IMR-90 (cell line): ENCODE results near the gene LTBP2. TPM values are rescaled to one million over a fixed set of nuclear protein-coding genes. Genes with fewer than 3 reads are reported as not detected.

ENCODE experiments used
- ATAC-seq: fragments of 200-7000 bp; cut with Tn5 transposase; 2 replicates; pipeline ENCODE4 v1.9.1; 2020; ENCODE audit warnings: low read depth, mild to moderate bottlenecking, moderate library complexity
- BruUV-seq: library from RNA; stranded (reverse); fragments of 400-500 nt; replicated peaks from 2 replicates; lab custom pipeline; 2021; lab: Mats Ljungman, UMichigan
- CTCF ChIA-PET: fragments of 300-600 bp; formaldehyde crosslinking; extraction: SDS; loops from one replicate; lab custom pipeline; 2021; ENCODE audit warnings: antibody characterized with exemption; lab: Yijun Ruan, JAX
- POLR2A ChIA-PET: fragments of 300-600 bp; sonication (Branson Sonifier 250); formaldehyde crosslinking; loops from one replicate; lab custom pipeline; 2022; ENCODE audit warnings: antibody characterized with exemption; ENCODE audit not compliant: unreplicated experiment; lab: Charles Lee
- DNase-seq: peaks from one replicate; pipeline ENCODE4 v3.0.0; 2013
- H2AFZ ChIP-seq: replicated peaks from 2 replicates; pipeline ENCODE3; 2013; ENCODE audit warnings: low read length, mild to moderate bottlenecking; ENCODE audit not compliant: poor library complexity
- H2AK5ac ChIP-seq: 2 replicates; pipeline ENCODE4 v1.6.1; 2013; ENCODE audit warnings: low read depth, low read length, inconsistent platforms
- H2AK9ac ChIP-seq: replicated peaks from 2 replicates; pipeline ENCODE3; 2013; ENCODE audit warnings: mild to moderate bottlenecking, low read depth, low read length, moderate library complexity; ENCODE audit not compliant: poor library complexity
- H2BK120ac ChIP-seq: 2 replicates; pipeline ENCODE4 v1.6.1; 2013; ENCODE audit warnings: low read depth, low read length, inconsistent platforms
- H2BK15ac ChIP-seq: 3 replicates; pipeline ENCODE4 v1.6.1; 2013; ENCODE audit warnings: low read depth, low read length, inconsistent platforms
- H2BK20ac ChIP-seq: 2 replicates; pipeline ENCODE4 v1.6.1; 2013; ENCODE audit warnings: low read depth, mild to moderate bottlenecking, inconsistent platforms, low read length, moderate library complexity
- H2BK5ac ChIP-seq: 2 replicates; pipeline ENCODE4 v1.6.1; 2013; ENCODE audit warnings: mild to moderate bottlenecking, low read depth, low read length, inconsistent platforms; ENCODE audit not compliant: poor library complexity, severe bottlenecking
- H3K14ac ChIP-seq: replicated peaks from 2 replicates; pipeline ENCODE4 v1.6.1; 2013; ENCODE audit warnings: low read depth, low read length, inconsistent platforms
- H3K18ac ChIP-seq: 2 replicates; pipeline ENCODE4 v1.6.1; 2013; ENCODE audit warnings: low read depth, low read length, control low read depth
- H3K23ac ChIP-seq: 2 replicates; pipeline ENCODE4 v1.6.1; 2013; ENCODE audit warnings: low read depth, low read length, inconsistent platforms
- H3K27ac ChIP-seq: 2 replicates; pipeline ENCODE4 v1.5.1; 2013; ENCODE audit warnings: mild to moderate bottlenecking, control low read depth, low read length; ENCODE audit not compliant: insufficient read depth
- H3K27me3 ChIP-seq: 2 replicates; pipeline ENCODE4 v1.6.1; 2013; ENCODE audit warnings: low read length; ENCODE audit not compliant: control insufficient read depth, insufficient read depth
- H3K36me3 ChIP-seq: 2 replicates; pipeline ENCODE4 v1.6.1; 2013; ENCODE audit warnings: low read length, mixed read lengths; ENCODE audit not compliant: control insufficient read depth, insufficient read depth
- H3K4ac ChIP-seq: 2 replicates; pipeline ENCODE4 v1.6.1; 2013; ENCODE audit warnings: low read depth, low read length, inconsistent platforms
- H3K4me1 ChIP-seq: 2 replicates; pipeline ENCODE4 v1.6.1; 2013; ENCODE audit warnings: low read length, mixed read lengths; ENCODE audit not compliant: control insufficient read depth, insufficient read depth
- H3K4me2 ChIP-seq: 2 replicates; pipeline ENCODE4 v1.6.1; 2013; ENCODE audit warnings: low read depth, mild to moderate bottlenecking, control low read depth, low read length, moderate library complexity
- H3K4me3 ChIP-seq: 2 replicates; pipeline ENCODE4 v1.5.1; 2013; ENCODE audit warnings: low read depth, mild to moderate bottlenecking, control low read depth, low read length, moderate library complexity; ENCODE audit not compliant: insufficient read depth
- H3K56ac ChIP-seq: 2 replicates; pipeline ENCODE4 v1.6.1; 2013; ENCODE audit warnings: low read length, inconsistent platforms; ENCODE audit not compliant: insufficient read depth; ENCODE audit errors: extremely low read depth
- H3K79me1 ChIP-seq, 2 experiments: 2 replicates each; pipeline ENCODE4 v1.6.1; 2013; ENCODE audit warnings: low read length in 2 of 2, inconsistent platforms in 1 of 2, low read depth in 1 of 2
- H3K9ac ChIP-seq: 2 replicates; pipeline ENCODE4 v1.6.1; 2013; ENCODE audit warnings: low read depth, low read length, control low read depth
- H3K9me1 ChIP-seq: 2 replicates; pipeline ENCODE4 v1.6.1; 2013; ENCODE audit warnings: low read length, inconsistent platforms; ENCODE audit not compliant: insufficient read depth
- H3K9me3 ChIP-seq: 2 replicates; pipeline ENCODE4 v1.6.1; 2013; ENCODE audit warnings: low read length; ENCODE audit not compliant: control insufficient read depth, insufficient read depth
- H4K20me1 ChIP-seq: 2 replicates; pipeline ENCODE4 v1.6.1; 2013; ENCODE audit warnings: low read length, inconsistent platforms; ENCODE audit not compliant: insufficient read depth
- H4K5ac ChIP-seq: 2 replicates; pipeline ENCODE4 v1.6.1; 2013; ENCODE audit warnings: mild to moderate bottlenecking, low read depth, low read length, control low read depth
- H4K8ac ChIP-seq, 2 experiments: 2 replicates each; pipeline ENCODE4 v1.6.1; 2013; ENCODE audit warnings: low read depth in 2 of 2, low read length in 2 of 2, control low read depth in 1 of 2, inconsistent platforms in 1 of 2
- H4K91ac ChIP-seq: 2 replicates; pipeline ENCODE4 v1.6.1; 2013; ENCODE audit warnings: low read depth, low read length, inconsistent platforms; ENCODE audit not compliant: insufficient read depth
- MAFK ChIP-seq: IDR thresholded peaks from 2 replicates; pipeline ENCODE4 v1.6.1; 2012; ENCODE audit warnings: low read depth, low read length, improper control_type of control experiment
- RFX5 ChIP-seq: IDR thresholded peaks from 2 replicates; pipeline ENCODE4 v1.8.0; 2012; ENCODE audit warnings: low read depth, mild to moderate bottlenecking, low read length, moderate library complexity
- WGBS, 2 experiments: methylation state at CpG; one replicate each; pipeline versions ENCODE4 v1.1.5 to v1.1.7; 2013; ENCODE audit warnings: missing lambda C conversion rate in 2 of 2; ENCODE audit not compliant: insufficient read length in 1 of 2; ENCODE audit errors: extremely low coverage in 2 of 2; 5-methylcytosine and 5-hydroxymethylcytosine counted together
- dilution Hi-C: fragments of 300-500 bp; cut with HindIII; formaldehyde crosslinking; loops from one replicate; pipeline ENCODE4 v1.14.3; 2018; ENCODE audit warnings: low sequenced_read_pairs; ENCODE audit not compliant: unreplicated experiment
- in situ Hi-C: fragments of 300-500 bp; cut with MboI; formaldehyde crosslinking; loops from 3 replicates; pipeline ENCODE4 v1.14.3; 2019; ENCODE audit warnings: low sequenced_read_pairs, inconsistent platforms, mixed read lengths
- intact Hi-C: fragments of 100-400 bp; cut with micrococcal nuclease; formaldehyde crosslinking; loops from 2 replicates; pipeline ENCODE4 v1.10.0; 2022
- polyA plus RNA-seq, 3 experiments: library from polyadenylated mRNA; depleted of rRNA; stranded (reverse); fragments of >200 nt; gene quantifications; 2 replicates each; pipeline ENCODE4 v1.2.3, GENCODE V29; 2012; ENCODE audit warnings: low replicate concordance in 1 of 3
- total RNA-seq: library from RNA; depleted of rRNA; stranded (reverse); fragments of >200 nt; gene quantifications from 2 replicates; pipeline ENCODE4 v1.2.3, GENCODE V29; 2012

LTBP2 gene
- total and polyA plus RNA-seq, 2 of the 4 experiments (the other 2 are of a cell fraction), result 23.8 to 79.3 TPM

DNA sequence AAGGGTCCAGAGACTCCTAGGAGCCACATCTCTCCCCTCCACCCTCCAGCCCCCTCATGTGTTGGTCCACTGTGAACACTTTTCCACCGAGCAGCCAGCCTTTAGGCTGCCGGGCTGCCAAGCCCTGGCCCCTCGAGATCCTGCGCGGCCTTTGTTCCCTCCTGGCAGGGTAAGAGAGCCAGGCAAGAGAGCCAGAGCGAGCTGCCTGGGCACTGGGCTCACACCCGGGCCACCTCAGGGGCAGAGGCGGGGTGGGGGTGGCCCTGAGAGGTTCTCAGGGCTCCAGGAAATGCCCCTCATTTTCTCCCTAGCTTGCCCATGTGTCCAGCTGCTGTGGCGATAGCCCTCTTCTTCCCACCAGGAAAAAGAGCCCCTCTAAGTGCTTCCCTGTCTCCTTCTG lies 44.8 kb downstream of the LTBP2 start:
- Histone ChIP-seq H2BK15ac (0 out of 3 replicates have a peak overlapping the region, but pooled peaks have one; percentile 77), H3K4me2 (no peak overlapping the region), H2BK5ac (peak overlapping the region; percentile 48), H3K9me1 (peaks cover 49% of the 10 kb centered on the region), H3K56ac (no peak overlapping the region), H3K9me3 (no peaks in the 10 kb centered on the region), H3K27ac (peak overlapping the region; percentile 28; the same call in 1 of the 2 replicates), H3K79me1 (peaks cover 14 to 76% of the 10 kb centered on the region in 2 experiments), H3K4ac (peak overlapping the region; percentile 89), H2AK9ac (peak overlapping the region; percentile 44), H3K4me3 (no peak overlapping the region), H3K4me1 (peaks cover 41% of the 10 kb centered on the region), H2AFZ (no peak overlapping the region), H3K9ac (no peak overlapping the region), H4K20me1 (no peaks in the 10 kb centered on the region; the same call in 1 of the 2 replicates), H4K8ac (peak overlapping the region in 1 of 2 experiments; percentile 68; a peak in 2 of 4 replicates), H2BK20ac (peak overlapping the region; percentile 38; the same call in 1 of the 2 replicates), H3K27me3 (no peaks in the 10 kb centered on the region), H2BK120ac (peak overlapping the region; percentile 87), H3K23ac (0 out of 2 replicates have a peak overlapping the region, but pooled peaks have one; percentile 72), H3K14ac (peak overlapping the region; percentile 72; the same call in 1 of the 2 replicates), H4K91ac (peak overlapping the region; percentile 50), H3K36me3 (no peaks in the 10 kb centered on the region), H4K5ac (peak overlapping the region; percentile 69), H3K18ac (peak overlapping the region; percentile 59; the same call in 1 of the 2 replicates), H2AK5ac (peak overlapping the region; percentile 92)
- in situ Hi-C loops (no loop called here), dilution Hi-C loops (no loop called here), intact Hi-C loops (no loop called here)
- no peak for ATAC-seq
- WGBS, 2 experiments, result 60% methylated on average over 1 of the region's 9 CpGs; no CpG with 5 or more reads in 1 of the 2 experiments
- BruUV-seq, result no TSS peak
- ChIA-PET CTCF (no interaction called here), POLR2A (no interaction called here)
- TF ChIP-seq RFX5 (no peak), MAFK (no peak)
- no peak for DNase-seq
